Measurements from ENCODE around the gene NPRL2.
A peak's percentile ranks its signal among the peaks of the same experiment; 100 is the strongest.
"Not testable (repeated sequence)": the region's sequence is repeated elsewhere in the genome, so short reads cannot be mapped to it uniquely, and the experiment has no call there.

The NPRL2 gene

GRCh38 chr3:50314816-50315215 is 35.8 kb downstream of the NPRL2 start:
- Histone ChIP-seq H3K9ac (ENCODE audit: insufficient read length, low read depth) (no peak overlapping the region), H3K36me3 (ENCODE audit: insufficient read depth, insufficient read length, low read length) (peaks cover 52% of the 10 kb centered on the region), H3K4me3 (ENCODE audit: insufficient read length, low read depth) (no peak overlapping the region), H3K9me3 (ENCODE audit: insufficient read depth, low read length) (peaks cover 1% of the 10 kb centered on the region; the same call in 1 of the 2 replicates), H3K27me3 (ENCODE audit: insufficient read depth, insufficient read length) (no peaks in the 10 kb centered on the region), H3K4me1 (ENCODE audit: insufficient read depth, insufficient read length) (peaks cover 30% of the 10 kb centered on the region)
- no peak for DNase-seq (ENCODE audit: low read depth, low spot score)
- no peak for TF ChIP-seq ZNF274 (IDR thresholded peaks at IDR 0.05; ENCODE audit: low read depth, low read length)
- no peak for TF ChIP-seq YY1 (IDR thresholded peaks at IDR 0.05; ENCODE audit: insufficient read depth, insufficient read length)
- TF ChIP-seq SUZ12 (IDR thresholded peaks at IDR 0.05; ENCODE audit: extremely low read depth, insufficient read depth, insufficient read length), result no peak

GRCh38 chr3:50314342-50314741 is 36.2 kb downstream of the NPRL2 start:
- H3K9me3 ChIP-seq (ENCODE audit: insufficient read depth, low read length), result peaks cover 6% of the 10 kb centered on the region; the same call in 1 of the 2 replicates
- H3K27me3 ChIP-seq (ENCODE audit: insufficient read depth, insufficient read length), result no peaks in the 10 kb centered on the region
- peaks cover 26% of the 10 kb centered on the region for H3K4me1 ChIP-seq (ENCODE audit: insufficient read depth, insufficient read length)
- DNase-seq (ENCODE audit: low read depth, low spot score), result no peak
- H3K4me3 ChIP-seq (ENCODE audit: insufficient read length, low read depth), result no peak overlapping the region
- TF ChIP-seq SUZ12 (IDR thresholded peaks at IDR 0.05; ENCODE audit: extremely low read depth, insufficient read depth, insufficient read length) (no peak), ZNF274 (IDR thresholded peaks at IDR 0.05; ENCODE audit: low read depth, low read length) (no peak), YY1 (IDR thresholded peaks at IDR 0.05; ENCODE audit: insufficient read depth, insufficient read length) (no peak)
- H3K36me3 ChIP-seq (ENCODE audit: insufficient read depth, insufficient read length, low read length), result peaks cover 47% of the 10 kb centered on the region
- no peak overlapping the region for H3K9ac ChIP-seq (ENCODE audit: insufficient read length, low read depth)

GRCh38 chr3:50312041-50312440 is 38.5 kb downstream of the NPRL2 start:
- not testable (repeated sequence) for H3K9ac ChIP-seq (ENCODE audit: insufficient read length, low read depth); H3K27me3 ChIP-seq (ENCODE audit: insufficient read depth, insufficient read length); H3K4me3 ChIP-seq (ENCODE audit: insufficient read length, low read depth); H3K4me1 ChIP-seq (ENCODE audit: insufficient read depth, insufficient read length); DNase-seq (ENCODE audit: low read depth, low spot score)
- Histone ChIP-seq H3K9me3 (ENCODE audit: insufficient read depth, low read length) (peaks cover 24% of the 10 kb centered on the region), H3K36me3 (ENCODE audit: insufficient read depth, insufficient read length, low read length) (peaks cover 24% of the 10 kb centered on the region)

- TF ChIP-seq YY1 (IDR thresholded peaks at IDR 0.05; ENCODE audit: insufficient read depth, insufficient read length) (no peak), SUZ12 (IDR thresholded peaks at IDR 0.05; ENCODE audit: extremely low read depth, insufficient read depth, insufficient read length) (no peak), ZNF274 (IDR thresholded peaks at IDR 0.05; ENCODE audit: low read depth, low read length) (no peak)
- Histone ChIP-seq H3K4me1 (ENCODE audit: insufficient read depth, insufficient read length) (peaks cover 20% of the 10 kb centered on the region), H3K9me3 (ENCODE audit: insufficient read depth, low read length) (peaks cover 35% of the 10 kb centered on the region), H3K9ac (ENCODE audit: insufficient read length, low read depth) (no peak overlapping the region), H3K27me3 (ENCODE audit: insufficient read depth, insufficient read length) (no peaks in the 10 kb centered on the region), H3K4me3 (ENCODE audit: insufficient read length, low read depth) (no peak overlapping the region), H3K36me3 (ENCODE audit: insufficient read depth, insufficient read length, low read length) (no peaks in the 10 kb centered on the region)
- no peak for DNase-seq (ENCODE audit: low read depth, low spot score)
These were observed 46.0 kb downstream of the NPRL2 start for GRCh38 chr3:50304601-50305000.

GRCh38 chr3:50303013-50303815 is 47.4 kb downstream of the NPRL2 start, which contains the start of gene HYAL1:
HYAL1 (minus strand) TSS chr3:50303574; CDS start chr3:50302956, 618 bp downstream.
- no peak for TF ChIP-seq YY1 (IDR thresholded peaks at IDR 0.05; ENCODE audit: insufficient read depth, insufficient read length)
- TF ChIP-seq SUZ12 (IDR thresholded peaks at IDR 0.05; ENCODE audit: extremely low read depth, insufficient read depth, insufficient read length), result no peak
- no peak for TF ChIP-seq ZNF274 (IDR thresholded peaks at IDR 0.05; ENCODE audit: low read depth, low read length)
- peak within 1 kb of the TSS; percentile 31 for H3K4me3 ChIP-seq (ENCODE audit: insufficient read length, low read depth)
- H3K9me3 ChIP-seq (ENCODE audit: insufficient read depth, low read length), result peaks cover 24% of the 10 kb centered on the region
- peaks cover 20% of the 10 kb centered on the region for H3K4me1 ChIP-seq (ENCODE audit: insufficient read depth, insufficient read length)
- no peaks in the 10 kb centered on the region for H3K27me3 ChIP-seq (ENCODE audit: insufficient read depth, insufficient read length)
- H3K9ac ChIP-seq (ENCODE audit: insufficient read length, low read depth), result peak within 1 kb of the TSS; percentile 79
- no peaks in the 10 kb centered on the region for H3K36me3 ChIP-seq (ENCODE audit: insufficient read depth, insufficient read length, low read length)
- no peak for DNase-seq (ENCODE audit: low read depth, low spot score)

GRCh38 chr3:50302095-50303012 is 48.2 kb downstream of the NPRL2 start:
- no peak for DNase-seq (ENCODE audit: low read depth, low spot score)
- Histone ChIP-seq H3K36me3 (ENCODE audit: insufficient read depth, insufficient read length, low read length) (peaks cover 1% of the 10 kb centered on the region), H3K27me3 (ENCODE audit: insufficient read depth, insufficient read length) (no peaks in the 10 kb centered on the region), H3K9ac (ENCODE audit: insufficient read length, low read depth) (peak overlapping the region; percentile 79), H3K9me3 (ENCODE audit: insufficient read depth, low read length) (peaks cover 16% of the 10 kb centered on the region), H3K4me1 (ENCODE audit: insufficient read depth, insufficient read length) (peaks cover 20% of the 10 kb centered on the region), H3K4me3 (ENCODE audit: insufficient read length, low read depth) (no peak overlapping the region)
- no peak for TF ChIP-seq YY1 (IDR thresholded peaks at IDR 0.05; ENCODE audit: insufficient read depth, insufficient read length)
- TF ChIP-seq SUZ12 (IDR thresholded peaks at IDR 0.05; ENCODE audit: extremely low read depth, insufficient read depth, insufficient read length), result no peak
- TF ChIP-seq ZNF274 (IDR thresholded peaks at IDR 0.05; ENCODE audit: low read depth, low read length), result no peak

Measured in NT2/D1 (cell line).